H1 (cell line): ENCODE measurements around the gene SLC6A7. TPM values are rescaled to one million over a fixed set of nuclear protein-coding genes. Genes with fewer than 3 reads are reported as not detected.

Experiments
- KDM5A ChIP-seq: fragments of 200-600 bp; IDR thresholded peaks from 2 replicates; pipeline ENCODE4 v1.7.1; 2012; ENCODE audit warnings: mild to moderate bottlenecking, low read length, inconsistent platforms, mixed read lengths
- PHF8 ChIP-seq: fragments of 200-600 bp; sonication (generic); conservative IDR thresholded peaks from 2 replicates; pipeline ENCODE4 v1.7.1; 2012; ENCODE audit warnings: low read depth, mild to moderate bottlenecking, inconsistent platforms, low read length, moderate library complexity
- SAP30 ChIP-seq: fragments of 300-600 bp; sonication (generic); IDR thresholded peaks from 2 replicates; pipeline ENCODE4 v1.7.1; 2012; ENCODE audit warnings: low read length, moderate library complexity, mild to moderate bottlenecking, inconsistent platforms; ENCODE audit not compliant: insufficient read depth, insufficient replicate concordance
- polyA plus RNA-seq, 7 experiments: library from polyadenylated mRNA; depleted of rRNA in 3 of 7; stranded (reverse) in 5 of 7; unstranded in 2 of 7; fragments of >200 nt in 5 of 7; fragments of 200-250 nt in 2 of 7; gene quantifications; 1 replicate in 5 of 7; 2 replicates in 1 of 7; 4 replicates in 1 of 7; pipeline versions ENCODE4 v1.2.1 to v1.2.3, GENCODE V29; 2011 to 2013; ENCODE audit warnings: missing spikeins in 2 of 7, mixed read lengths in 2 of 7
- total RNA-seq: library from RNA; stranded (reverse); fragmentation: NEBNext Ultra II Directional; extraction: Animal tissue kit (Norgen Biotek cat#: 25700); gene quantifications from 2 replicates; pipeline ENCODE4 v1.2.1, GENCODE V29; 2021

SLC6A7 gene
- total and polyA plus RNA-seq, 2 of the 8 experiments (the other 6 are each of a cell fraction or from before 2014, with no cell fraction given), result 0.07 to 0.12 TPM

DNA sequence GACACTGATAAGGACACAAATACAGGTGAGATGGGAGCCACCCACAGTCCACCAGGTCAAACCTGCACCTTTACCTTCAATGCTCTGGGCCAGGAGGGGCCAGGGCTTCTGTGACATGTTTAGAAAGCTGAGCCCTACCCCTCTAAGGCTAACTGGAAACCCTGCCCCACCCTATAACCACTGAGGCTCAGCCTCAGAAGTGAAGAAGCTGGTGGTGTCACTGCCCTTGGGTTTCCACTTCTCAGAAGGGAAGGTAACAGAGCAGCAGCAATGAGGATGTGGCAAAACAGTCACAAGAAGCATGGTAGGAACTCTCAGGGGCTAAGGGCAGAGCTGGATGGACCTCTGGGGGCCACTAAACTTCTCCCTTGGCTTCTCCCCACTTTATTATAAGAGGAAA is 40.2 kb upstream of the SLC6A7 start (continued):
- TF ChIP-seq PHF8, result no peak
- no peak for TF ChIP-seq SAP30
- TF ChIP-seq KDM5A, result no peak
